ENCODE measurements around the gene TRIM39. TPM values are rescaled to one million over a fixed set of nuclear protein-coding genes. Genes with fewer than 3 reads are reported as not detected.
A peak's percentile ranks its signal among the peaks of the same experiment; 100 is the strongest.

TRIM39 gene
- total RNA-seq, 1 donor from 2014 or later, result 11.5 TPM

GRCh38 chr6:30344191-30344867 lies 17.6 kb downstream of the TRIM39 start:
- DNase-seq (no peak), ATAC-seq (no peak)
- Histone ChIP-seq H3K9me3 (no peaks in the 10 kb centered on the region), H3K27me3 (no peaks in the 10 kb centered on the region), H3K27ac (no peak overlapping the region), H3K4me1 (peaks cover 5% of the 10 kb centered on the region), H3K36me3 (peaks cover 41% of the 10 kb centered on the region), H3K4me3 (peak overlapping the region; percentile 90)
- intact Hi-C loops (cut with DNase I), result no loop called here
- TF ChIP-seq CTCF (IDR thresholded peaks at IDR 0.05), result no peak

- H3K9me3 ChIP-seq, result no peaks in the 10 kb centered on the region
- H3K36me3 ChIP-seq, result peaks cover 35% of the 10 kb centered on the region
- ATAC-seq, result peak; percentile 99
- intact Hi-C loops (cut with DNase I), result no loop called here
- no peak for TF ChIP-seq CTCF (IDR thresholded peaks at IDR 0.05)
- H3K27ac ChIP-seq, result peak within 1 kb of the TSS; percentile 82
- no peaks in the 10 kb centered on the region for H3K27me3 ChIP-seq
- H3K4me3 ChIP-seq, result peak within 1 kb of the TSS; percentile 90
- DNase-seq, result peak; percentile 94
- H3K4me1 ChIP-seq, result peaks cover 5% of the 10 kb centered on the region
Measured at GRCh38 chr6:30344868-30345671, 18.3 kb downstream of the TRIM39 start, which contains the start of gene RPP21. Gene RPP21 (plus strand): TSS chr6:30345156. CDS start chr6:30345172, 16 bp downstream.

- no peaks in the 10 kb centered on the region for H3K9me3 ChIP-seq
- H3K27me3 ChIP-seq, result no peaks in the 10 kb centered on the region
- intact Hi-C loops (cut with DNase I), result no loop called here
- H3K4me3 ChIP-seq, result peak overlapping the region; percentile 90
- DNase-seq, result no peak
- no peak for TF ChIP-seq CTCF (IDR thresholded peaks at IDR 0.05)
- ATAC-seq, result no peak
- H3K36me3 ChIP-seq, result peaks cover 27% of the 10 kb centered on the region
- H3K4me1 ChIP-seq, result peaks cover 5% of the 10 kb centered on the region
- no peak overlapping the region for H3K27ac ChIP-seq
Measured at GRCh38 chr6:30345852-30346251, 19.1 kb downstream of the TRIM39 start.

- H3K27me3 ChIP-seq, result no peaks in the 10 kb centered on the region
- H3K4me3 ChIP-seq, result no peak overlapping the region
- H3K4me1 ChIP-seq, result peaks cover 5% of the 10 kb centered on the region
- peaks cover 9% of the 10 kb centered on the region for H3K36me3 ChIP-seq
- intact Hi-C loops (cut with DNase I), result no loop called here
- no peak overlapping the region for H3K27ac ChIP-seq
- ATAC-seq (no peak), DNase-seq (no peak)
- no peak for TF ChIP-seq CTCF (IDR thresholded peaks at IDR 0.05)
- no peaks in the 10 kb centered on the region for H3K9me3 ChIP-seq
Measured at GRCh38 chr6:30348957-30349356, 22.2 kb downstream of the TRIM39 start.

- H3K9me3 ChIP-seq, result no peaks in the 10 kb centered on the region
Measured at GRCh38 chr6:30349421-30350177, 22.9 kb downstream of the TRIM39 start.

More at GRCh38 chr6:30349421-30350177, 22.9 kb downstream of the TRIM39 start:
- Histone ChIP-seq H3K4me1 (peaks cover 5% of the 10 kb centered on the region), H3K27ac (no peak overlapping the region), H3K27me3 (no peaks in the 10 kb centered on the region), H3K4me3 (no peak overlapping the region), H3K36me3 (peaks cover 9% of the 10 kb centered on the region)
- no peak for TF ChIP-seq CTCF (IDR thresholded peaks at IDR 0.05)
- DNase-seq, result no peak
- intact Hi-C loops (cut with DNase I), result no loop called here
- no peak for ATAC-seq
